Hematopoietic multipotent progenitor cell (in vitro differentiated cells): ENCODE results near the gene NAT8L. TPM values are rescaled to one million over a fixed set of nuclear protein-coding genes. Genes with fewer than 3 reads are reported as not detected.
A peak's percentile ranks its signal among the peaks of the same experiment; 100 is the strongest.

ENCODE experiments used
- DNase-seq, 3 donors: peaks; one replicate each; pipeline ENCODE4 v3.0.0-alpha.2; 2011 to 2015; ENCODE audit warnings: low read depth in 2 of 3, low spot score in 2 of 3
- total RNA-seq: library from RNA; depleted of rRNA; stranded (reverse); fragments of >200 nt; gene quantifications from one replicate; pipeline ENCODE4 v1.2.3, GENCODE V29; 2012

The NAT8L gene
- total RNA-seq, 1 donor, result 0.81 TPM

GRCh38 chr4:2089222-2089621 is 30.1 kb downstream of the NAT8L start:
- no peak for DNase-seq

- DNase-seq, result no peak
These were observed 31.5 kb downstream of the NAT8L start for GRCh38 chr4:2090642-2091041.

GRCh38 chr4:2091990-2092668 is 33.0 kb downstream of the NAT8L start:
- DNase-seq, result no peak

- no peak for DNase-seq
These were observed 33.5 kb downstream of the NAT8L start for GRCh38 chr4:2092669-2093053.

- DNase-seq, result no peak
These were observed 34.1 kb downstream of the NAT8L start for GRCh38 chr4:2093265-2093664.

- no peak for DNase-seq
These were observed 35.4 kb downstream of the NAT8L start for GRCh38 chr4:2094545-2094944.

GRCh38 chr4:2095236-2096072 is 36.3 kb downstream of the NAT8L start:
- no peak for DNase-seq

GRCh38 chr4:2096073-2096609 is 37.0 kb downstream of the NAT8L start:
- no peak for DNase-seq

- no peak for DNase-seq
These were observed 42.4 kb downstream of the NAT8L start for GRCh38 chr4:2101346-2102044.

- no peak for DNase-seq
These were observed 43.1 kb downstream of the NAT8L start for GRCh38 chr4:2102045-2102883.

- DNase-seq, result no peak
These were observed 44.2 kb downstream of the NAT8L start for GRCh38 chr4:2103127-2103842.

- peak in 1 of 3 donors; percentile 7 for DNase-seq
These were observed 44.9 kb downstream of the NAT8L start for GRCh38 chr4:2103843-2104547.

GRCh38 chr4:2104556-2105345 is 45.6 kb downstream of the NAT8L start:
- no peak for DNase-seq

GRCh38 chr4:2105559-2105958 is 46.4 kb downstream of the NAT8L start:
- DNase-seq, result no peak

- no peak for DNase-seq
These were observed 57.7 kb downstream of the NAT8L start for GRCh38 chr4:2116687-2117400.
